HK-2 (cell line): ENCODE measurements around the gene INSM2.

Experiments used
- DNase-seq: peaks from one replicate; pipeline ENCODE4 v3.0.0-alpha.2; 2018; ENCODE audit not compliant: unreplicated experiment

Gene INSM2

DNA sequence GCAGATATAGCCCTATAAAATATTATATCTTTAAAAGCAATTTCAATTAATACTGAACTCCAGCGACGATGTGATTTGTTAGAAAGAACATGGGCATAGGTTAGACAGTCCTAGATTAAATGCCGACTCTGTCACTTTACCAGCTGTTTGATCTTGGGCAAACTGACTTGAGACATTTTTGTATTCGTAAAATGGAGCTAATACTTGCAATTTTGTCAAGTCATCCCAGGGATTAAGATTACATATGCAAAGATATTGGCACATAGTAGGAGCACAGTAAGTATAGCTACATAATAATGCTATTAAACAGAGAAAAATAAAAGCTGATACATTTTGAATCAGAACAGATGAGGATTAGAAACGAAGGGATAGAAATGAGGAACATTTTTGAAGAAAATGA, 9.0 kb downstream of the INSM2 start:
- DNase-seq: no peak

- DNase-seq: no peak
These were observed 15.6 kb downstream of the INSM2 start for GRCh38 chr14:35549551-35549950.

DNA sequence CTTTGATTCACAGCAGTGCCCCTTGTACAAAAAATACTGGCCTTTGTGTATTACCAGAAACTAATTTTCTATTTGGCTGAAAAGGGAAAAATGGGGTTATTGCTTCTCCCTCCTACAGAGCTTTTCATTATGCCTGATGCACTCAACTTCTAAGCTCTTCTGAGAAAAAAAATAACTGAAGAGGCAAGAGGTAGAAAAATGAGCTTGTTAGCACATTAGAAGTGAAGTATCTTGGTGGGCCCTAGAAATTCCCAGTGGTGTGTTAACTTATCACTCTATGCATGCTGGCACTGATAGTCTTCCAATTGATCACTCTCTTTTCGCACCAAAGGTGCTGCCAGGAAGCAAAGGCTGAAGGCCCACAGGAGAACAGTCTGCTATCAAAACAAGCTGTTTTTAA, 17.1 kb downstream of the INSM2 start:
- DNase-seq: no peak

DNA sequence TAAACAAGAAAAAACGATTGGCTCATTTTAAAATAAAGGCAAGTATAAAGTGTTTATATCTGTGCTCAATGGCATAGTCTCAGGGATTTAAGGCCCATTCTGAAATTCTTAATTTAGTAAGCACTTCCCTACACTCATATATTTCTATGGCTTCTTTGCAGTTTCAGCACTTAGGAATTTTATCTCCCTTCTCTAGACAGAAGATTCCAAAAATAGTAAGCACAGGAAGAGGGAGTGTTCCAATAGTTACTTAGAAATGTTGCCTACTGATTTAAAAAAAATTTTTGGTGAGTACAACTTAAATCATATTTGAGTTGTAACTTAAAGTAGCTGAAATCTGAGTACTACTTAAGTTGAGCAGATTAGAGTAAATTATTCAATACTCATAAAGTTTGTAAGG, 19.8 kb downstream of the INSM2 start:
- no peak for DNase-seq

DNA sequence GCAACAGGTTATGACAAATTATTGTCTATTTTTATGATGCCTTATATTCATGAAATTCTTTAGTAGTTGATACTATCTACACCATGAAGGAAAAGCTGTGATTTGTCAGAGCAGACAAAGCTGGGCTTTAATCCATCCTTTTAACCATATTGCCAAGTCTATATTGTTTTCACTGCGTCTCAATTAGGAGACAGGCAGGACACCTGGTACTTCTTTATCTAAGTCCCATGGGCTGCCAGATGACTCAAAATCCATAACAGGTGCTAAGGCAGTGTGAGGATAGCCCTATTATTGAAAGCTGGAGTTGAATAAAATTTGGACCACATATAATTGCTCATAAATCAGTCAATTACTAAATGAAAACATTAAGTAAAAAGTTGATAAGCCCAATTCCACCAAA, 22.6 kb downstream of the INSM2 start:
- DNase-seq: no peak

DNA sequence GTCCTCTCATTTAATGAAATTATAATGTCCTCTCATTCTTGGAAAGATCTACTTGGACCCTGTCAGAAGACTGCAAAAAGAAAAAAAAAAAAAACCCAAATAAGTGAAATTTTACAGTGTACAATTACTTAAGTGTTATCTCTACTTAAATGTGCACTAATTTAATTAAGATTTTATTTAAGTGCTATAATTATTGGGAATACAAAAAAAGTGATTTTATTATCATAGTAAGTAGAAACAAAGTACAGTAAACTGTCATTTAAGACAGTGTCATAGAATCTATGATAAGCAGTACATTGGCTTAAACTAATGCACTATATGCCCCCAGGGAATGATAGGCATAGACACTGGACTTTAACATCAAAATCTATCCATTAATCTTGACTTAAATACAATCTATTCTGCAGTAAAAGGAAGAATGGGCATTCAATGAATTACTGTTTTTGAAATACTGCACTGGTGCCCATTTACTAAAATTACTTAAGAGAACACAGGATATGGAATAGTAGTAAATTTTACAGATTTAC, 23.3 kb downstream of the INSM2 start:
- no peak for DNase-seq

DNA sequence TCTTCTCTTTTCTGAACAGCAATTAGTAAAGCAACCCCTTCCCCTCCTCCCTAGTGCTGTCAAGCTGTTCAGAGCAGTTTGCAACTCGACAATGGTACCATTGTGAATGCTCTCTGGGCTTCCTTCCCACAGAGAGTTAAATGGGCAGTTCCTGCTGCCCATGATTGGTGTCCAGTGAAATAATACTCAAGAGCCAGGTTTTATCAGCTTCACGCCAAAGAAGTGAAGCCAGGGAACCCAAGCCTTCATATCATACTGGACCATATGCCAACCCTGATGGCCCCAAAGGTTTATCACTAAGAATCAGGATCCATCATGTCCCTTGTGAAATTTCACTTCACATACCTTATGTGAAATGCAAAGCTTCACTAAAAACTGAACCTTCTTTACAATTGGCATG, 24.7 kb downstream of the INSM2 start:
- no peak for DNase-seq

GRCh38 chr14:35565871-35566464, 32.0 kb downstream of the INSM2 start:
- no peak for DNase-seq

- no peak for DNase-seq
These were observed 37.6 kb downstream of the INSM2 start for GRCh38 chr14:35571598-35571997.

GRCh38 chr14:35573911-35574310, 39.9 kb downstream of the INSM2 start:
- no peak for DNase-seq

GRCh38 chr14:35576260-35576659, 42.3 kb downstream of the INSM2 start:
- no peak for DNase-seq

DNA sequence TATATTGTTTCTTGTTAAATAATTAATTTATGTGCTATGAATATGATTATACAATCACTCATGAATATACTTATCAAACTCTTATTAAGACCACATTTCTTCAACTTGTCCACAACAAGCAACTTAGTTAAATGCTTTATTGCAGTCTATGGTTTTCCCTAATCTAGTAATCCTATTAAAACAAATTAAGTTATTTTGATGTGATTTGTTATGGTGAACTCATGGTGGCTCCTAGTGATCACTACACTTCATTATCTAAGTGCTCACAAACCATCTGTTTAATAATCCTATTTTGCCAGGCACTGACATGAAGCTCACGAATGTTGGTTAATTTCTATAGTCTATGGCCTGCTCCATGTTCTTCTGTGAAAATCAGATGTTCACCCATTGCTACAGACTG, 42.9 kb downstream of the INSM2 start:
- DNase-seq: no peak

DNA sequence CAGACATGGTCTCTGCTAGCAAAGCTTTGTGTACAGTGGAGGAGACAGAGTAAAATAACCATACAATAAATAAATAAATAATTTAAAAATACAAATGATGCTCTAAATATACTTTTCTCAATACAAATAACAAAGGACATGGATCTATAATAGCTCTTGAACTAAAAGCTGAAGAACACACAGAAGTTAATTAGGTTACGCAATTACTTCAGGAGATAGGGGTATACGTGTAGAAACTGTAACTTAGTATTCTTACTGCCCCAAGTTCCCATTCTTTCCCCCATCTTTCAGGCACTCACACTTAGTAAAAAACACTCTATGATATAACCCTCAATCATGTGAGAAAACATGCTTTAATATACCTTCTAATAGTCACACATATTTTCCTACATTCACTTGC, 44.2 kb downstream of the INSM2 start:
- DNase-seq: no peak

DNA sequence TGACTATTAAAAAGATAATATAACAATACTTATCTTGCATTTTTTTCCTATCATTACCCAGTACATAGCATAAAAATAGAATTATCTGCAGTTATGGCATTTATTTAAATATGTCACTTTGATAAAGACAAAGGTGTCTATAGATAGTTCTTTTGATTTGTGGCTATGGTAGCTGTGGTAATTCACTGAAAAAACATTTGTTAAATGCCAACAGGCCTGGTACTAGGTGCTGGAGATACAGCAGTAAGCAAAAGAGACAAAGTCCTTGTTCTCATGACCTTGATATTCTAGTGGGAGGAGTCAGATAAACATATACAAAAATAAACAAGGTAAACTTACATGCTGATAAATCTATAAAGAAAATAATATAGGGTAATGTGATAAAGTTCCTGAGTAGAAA, 44.7 kb downstream of the INSM2 start:
- no peak for DNase-seq
